Medulla oblongata (tissue), 1 donor: ENCODE data around the gene BROX.
"Not testable (repeated sequence)": the region's sequence is repeated elsewhere in the genome, so short reads cannot be mapped to it uniquely, and the experiment has no call there.

Source experiments
- DNase-seq: peaks from one replicate; pipeline ENCODE4 v3.0.0-alpha.2; 2015; ENCODE audit errors: extremely low spot score

The BROX gene

GRCh38 chr1:222732216-222733159 is 20.1 kb downstream of the BROX start:
- peak; percentile 69 for DNase-seq

- DNase-seq: no peak
Observed at GRCh38 chr1:222734740-222735139, 22.4 kb downstream of the BROX start.

GRCh38 chr1:222736470-222736869 is 24.1 kb downstream of the BROX start:
- DNase-seq: no peak

- no peak for DNase-seq
Observed at GRCh38 chr1:222736972-222737371, 24.6 kb downstream of the BROX start, which contains the start of gene FAM177B. FAM177B (plus strand) TSS chr1:222737202; CDS start chr1:222746546, 9,344 bp downstream.

GRCh38 chr1:222739465-222739864 is 27.1 kb downstream of the BROX start:
- no peak for DNase-seq

GRCh38 chr1:222739929-222740328 is 27.6 kb downstream of the BROX start:
- DNase-seq: no peak

- not testable (repeated sequence) for DNase-seq
Observed at GRCh38 chr1:222741630-222742457, 29.5 kb downstream of the BROX start.

- no peak for DNase-seq
Observed at GRCh38 chr1:222749927-222750326, 37.6 kb downstream of the BROX start.

- DNase-seq: no peak
Observed at GRCh38 chr1:222750651-222751050, 38.3 kb downstream of the BROX start.

GRCh38 chr1:222751255-222751654 is 38.9 kb downstream of the BROX start:
- DNase-seq: no peak

GRCh38 chr1:222754366-222755139 is 42.2 kb downstream of the BROX start:
- DNase-seq: peak; percentile 79

- no peak for DNase-seq
Observed at GRCh38 chr1:222757646-222758268, 45.4 kb downstream of the BROX start.

GRCh38 chr1:222759451-222760035 is 47.2 kb downstream of the BROX start:
- no peak for DNase-seq

- DNase-seq: no peak
Observed at GRCh38 chr1:222761083-222761482, 48.7 kb downstream of the BROX start.

- DNase-seq: not testable (repeated sequence)
Observed at GRCh38 chr1:222762178-222762577, 49.8 kb downstream of the BROX start.

GRCh38 chr1:222767152-222767571 is 54.8 kb downstream of the BROX start:
- DNase-seq: no peak

- DNase-seq: no peak
Observed at GRCh38 chr1:222768592-222768991, 56.2 kb downstream of the BROX start.

GRCh38 chr1:222769181-222769580 is 56.8 kb downstream of the BROX start:
- DNase-seq: no peak

- DNase-seq: no peak
Observed at GRCh38 chr1:222769971-222770620, 57.7 kb downstream of the BROX start.

- peak; percentile 61 for DNase-seq
Observed at GRCh38 chr1:222772996-222773379, 60.6 kb downstream of the BROX start.
